ENCODE results near the gene ESM1. TPM values are rescaled to one million over a fixed set of nuclear protein-coding genes. Genes with fewer than 3 reads are reported as not detected.

ESM1 gene
- total RNA-seq, 1 donor: 1.8 TPM

GRCh38 chr5:54936201-54936600, 49.2 kb downstream of the ESM1 start:
- peaks cover 39% of the 10 kb centered on the region for H3K27me3 ChIP-seq (ENCODE audit: insufficient read depth, low read length)
- no peaks in the 10 kb centered on the region for H3K79me2 ChIP-seq (ENCODE audit: insufficient read depth, low read length)
- H3K4me1 ChIP-seq (ENCODE audit: insufficient read depth, low read length): no peaks in the 10 kb centered on the region
- H3K36me3 ChIP-seq (ENCODE audit: insufficient read depth, low read length): no peaks in the 10 kb centered on the region
- H3K9me3 ChIP-seq (ENCODE audit: low read depth, low read length): no peaks in the 10 kb centered on the region
- no peak overlapping the region for H3K4me2 ChIP-seq (ENCODE audit: insufficient read depth, low read length)
- DNase-seq (ENCODE audit: insufficient read length, low spot score, missing footprints): no peak
- no peaks in the 10 kb centered on the region for H4K20me1 ChIP-seq (ENCODE audit: insufficient read depth, low read length)
- H3K4me3 ChIP-seq (ENCODE audit: insufficient read depth, low read length): no peak overlapping the region
- no peak overlapping the region for H2AFZ ChIP-seq (ENCODE audit: low read length)
- TF ChIP-seq CTCF (IDR thresholded peaks at IDR 0.05; ENCODE audit: extremely low read depth, low read depth, low read length): no peak
- H3K27ac ChIP-seq (ENCODE audit: low read depth, low read length): no peak overlapping the region

GRCh38 chr5:54932789-54933188, 52.6 kb downstream of the ESM1 start:
- Histone ChIP-seq H3K4me2 (ENCODE audit: insufficient read depth, low read length) (no peak overlapping the region), H2AFZ (ENCODE audit: low read length) (no peak overlapping the region), H3K4me3 (ENCODE audit: insufficient read depth, low read length) (no peak overlapping the region), H3K79me2 (ENCODE audit: insufficient read depth, low read length) (no peaks in the 10 kb centered on the region), H3K4me1 (ENCODE audit: insufficient read depth, low read length) (no peaks in the 10 kb centered on the region), H3K9me3 (ENCODE audit: low read depth, low read length) (no peaks in the 10 kb centered on the region), H3K27ac (ENCODE audit: low read depth, low read length) (no peak overlapping the region), H3K36me3 (ENCODE audit: insufficient read depth, low read length) (no peaks in the 10 kb centered on the region), H3K27me3 (ENCODE audit: insufficient read depth, low read length) (peaks cover 58% of the 10 kb centered on the region), H4K20me1 (ENCODE audit: insufficient read depth, low read length) (no peaks in the 10 kb centered on the region)
- TF ChIP-seq CTCF (IDR thresholded peaks at IDR 0.05; ENCODE audit: extremely low read depth, low read depth, low read length): no peak
- no peak for DNase-seq (ENCODE audit: insufficient read length, low spot score, missing footprints)

GRCh38 chr5:54930736-54931135, 54.7 kb downstream of the ESM1 start:
- Histone ChIP-seq H3K4me2 (ENCODE audit: insufficient read depth, low read length) (no peak overlapping the region), H3K9me3 (ENCODE audit: low read depth, low read length) (no peaks in the 10 kb centered on the region), H3K4me3 (ENCODE audit: insufficient read depth, low read length) (no peak overlapping the region), H3K27me3 (ENCODE audit: insufficient read depth, low read length) (peaks cover 55% of the 10 kb centered on the region), H3K36me3 (ENCODE audit: insufficient read depth, low read length) (no peaks in the 10 kb centered on the region), H4K20me1 (ENCODE audit: insufficient read depth, low read length) (no peaks in the 10 kb centered on the region), H2AFZ (ENCODE audit: low read length) (no peak overlapping the region), H3K4me1 (ENCODE audit: insufficient read depth, low read length) (no peaks in the 10 kb centered on the region), H3K79me2 (ENCODE audit: insufficient read depth, low read length) (no peaks in the 10 kb centered on the region), H3K27ac (ENCODE audit: low read depth, low read length) (no peak overlapping the region)
- no peak for DNase-seq (ENCODE audit: insufficient read length, low spot score, missing footprints)
- no peak for TF ChIP-seq CTCF (IDR thresholded peaks at IDR 0.05; ENCODE audit: extremely low read depth, low read depth, low read length)

Other genes with a start within 250 kb of the ESM1 start
- not detected in 2 replicates for gene GZMK, start 38.7 kb upstream of the ESM1 start, total RNA-seq
- gene GZMA, start 117.1 kb upstream of the ESM1 start, total RNA-seq: not detected in 2 replicates
- gene GPX8, start 174.6 kb upstream of the ESM1 start, total RNA-seq: 143 and 158 TPM in 2 replicates
- not detected in 2 replicates for gene CDC20B, start 187.6 kb upstream of the ESM1 start, total RNA-seq
- under 0.01 and 0.29 TPM in 2 replicates for gene MCIDAS, start 241.7 kb upstream of the ESM1 start, total RNA-seq
- 1.4 and 2.1 TPM in 2 replicates for gene CCNO, start 248.0 kb upstream of the ESM1 start, total RNA-seq

Data from osteoblast (primary cell).